Endothelial cell of umbilical vein (primary cell): ENCODE measurements around the gene RBFOX1.

Experiments used
- EZH2 ChIP-seq: IDR thresholded peaks from 2 replicates; pipeline ENCODE4 v1.6.1; 2012; ENCODE audit warnings: borderline replicate concordance, low read depth, mild to moderate bottlenecking, moderate library complexity, low read length, inconsistent platforms; ENCODE audit not compliant: severe bottlenecking
- GATA2 ChIP-seq: IDR thresholded peaks from 2 replicates; pipeline ENCODE4 v1.7.0; 2011; ENCODE audit warnings: low read depth, mild to moderate bottlenecking, moderate library complexity, mixed read lengths, low read length; ENCODE audit not compliant: insufficient read length, insufficient read depth
- JUN ChIP-seq: IDR thresholded peaks from 2 replicates; pipeline ENCODE4 v1.6.1; 2011; ENCODE audit warnings: borderline replicate concordance, low read depth; ENCODE audit not compliant: insufficient read length, insufficient read depth
- POLR2A ChIP-seq: IDR thresholded peaks from 2 replicates; pipeline ENCODE4 v1.6.1; 2012; ENCODE audit warnings: low read depth, mild to moderate bottlenecking, control low read depth, low read length
- POLR2AphosphoS5 ChIP-seq: IDR thresholded peaks from 2 replicates; pipeline ENCODE4 v1.6.1; 2012; ENCODE audit warnings: low read depth, mild to moderate bottlenecking, control low read depth, low read length, moderate library complexity; ENCODE audit not compliant: insufficient read depth
- TF ChIP-seq, protein P1 (sequence below), 2 donors: IDR thresholded peaks; 1 replicate in 1 of 2; 2 replicates in 1 of 2; pipeline ENCODE4 v1.5.1; 2011; ENCODE audit warnings: low read length in 2 of 2, mild to moderate bottlenecking in 2 of 2, moderate library complexity in 2 of 2, control low read depth in 1 of 2, inconsistent platforms in 1 of 2, low read depth in 1 of 2; ENCODE audit not compliant: insufficient read depth in 1 of 2; ENCODE audit errors: extremely low read depth in 1 of 2
- TF ChIP-seq, protein P2 (sequence below): IDR thresholded peaks from 2 replicates; pipeline ENCODE4 v1.6.1; 2011; ENCODE audit not compliant: insufficient read depth, insufficient read length

DNA sequence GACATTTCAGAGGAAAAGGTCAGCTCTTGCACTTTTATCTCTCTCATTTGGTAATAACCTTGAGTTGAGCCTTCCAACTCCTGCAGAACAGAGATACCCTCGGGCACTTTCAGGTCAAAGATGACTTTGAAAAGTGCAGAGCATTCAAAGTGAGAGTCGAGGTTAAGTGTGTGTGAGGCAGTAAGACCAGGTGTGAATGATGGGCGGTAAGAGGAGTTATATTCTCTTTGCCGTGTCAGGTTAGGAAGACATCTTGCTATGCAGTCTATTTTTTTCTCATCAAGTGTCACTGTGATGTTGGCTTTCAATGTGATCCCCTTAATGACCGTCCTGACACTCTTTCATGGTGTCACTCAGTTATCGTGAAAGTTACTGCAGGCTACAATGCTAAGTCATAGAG is 248.5 kb downstream of the RBFOX1 start:
- TF ChIP-seq, protein P1, sequence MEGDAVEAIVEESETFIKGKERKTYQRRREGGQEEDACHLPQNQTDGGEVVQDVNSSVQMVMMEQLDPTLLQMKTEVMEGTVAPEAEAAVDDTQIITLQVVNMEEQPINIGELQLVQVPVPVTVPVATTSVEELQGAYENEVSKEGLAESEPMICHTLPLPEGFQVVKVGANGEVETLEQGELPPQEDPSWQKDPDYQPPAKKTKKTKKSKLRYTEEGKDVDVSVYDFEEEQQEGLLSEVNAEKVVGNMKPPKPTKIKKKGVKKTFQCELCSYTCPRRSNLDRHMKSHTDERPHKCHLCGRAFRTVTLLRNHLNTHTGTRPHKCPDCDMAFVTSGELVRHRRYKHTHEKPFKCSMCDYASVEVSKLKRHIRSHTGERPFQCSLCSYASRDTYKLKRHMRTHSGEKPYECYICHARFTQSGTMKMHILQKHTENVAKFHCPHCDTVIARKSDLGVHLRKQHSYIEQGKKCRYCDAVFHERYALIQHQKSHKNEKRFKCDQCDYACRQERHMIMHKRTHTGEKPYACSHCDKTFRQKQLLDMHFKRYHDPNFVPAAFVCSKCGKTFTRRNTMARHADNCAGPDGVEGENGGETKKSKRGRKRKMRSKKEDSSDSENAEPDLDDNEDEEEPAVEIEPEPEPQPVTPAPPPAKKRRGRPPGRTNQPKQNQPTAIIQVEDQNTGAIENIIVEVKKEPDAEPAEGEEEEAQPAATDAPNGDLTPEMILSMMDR (IDR thresholded peaks at IDR 0.05; ENCODE audit: extremely low read depth in 1 of 2, insufficient read depth in 1 of 2, low read depth in 1 of 2, low read length in 2 of 2): no peak
- TF ChIP-seq JUN: no peak
- TF ChIP-seq EZH2: no peak
- TF ChIP-seq POLR2AphosphoS5: no peak
- no peak for TF ChIP-seq POLR2A
- TF ChIP-seq, protein P2, sequence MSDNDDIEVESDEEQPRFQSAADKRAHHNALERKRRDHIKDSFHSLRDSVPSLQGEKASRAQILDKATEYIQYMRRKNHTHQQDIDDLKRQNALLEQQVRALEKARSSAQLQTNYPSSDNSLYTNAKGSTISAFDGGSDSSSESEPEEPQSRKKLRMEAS: no peak
- no peak for TF ChIP-seq GATA2
